HAP-1 (cell line): ENCODE measurements around the gene ARMH3.

ENCODE experiments used
- DNase-seq, 2 experiments: peaks; one replicate each; pipeline ENCODE4 v3.0.0-alpha.2; 2016 to 2020; ENCODE audit warnings: low spot score in 2 of 2
- H3K27me3 ChIP-seq: fragments of 250-450 bp; sonication (Bioruptor Pico); 2 replicates; pipeline ENCODE4 v1.5.1; 2020; ENCODE audit warnings: low read depth, mild to moderate bottlenecking, moderate library complexity
- H3K36me3 ChIP-seq: fragments of 250-450 bp; sonication (Bioruptor Pico); replicated peaks from 2 replicates; pipeline ENCODE4 v1.5.1; 2020; ENCODE audit warnings: mild to moderate bottlenecking
- H3K4me1 ChIP-seq: fragments of 250-450 bp; sonication (Bioruptor Pico); 2 replicates; pipeline ENCODE4 v1.5.1; 2020; ENCODE audit warnings: mild to moderate bottlenecking
- H3K4me3 ChIP-seq: fragments of 250-450 bp; sonication (Bioruptor Pico); 2 replicates; pipeline ENCODE4 v1.5.1; 2020; ENCODE audit warnings: mild to moderate bottlenecking, moderate library complexity
- H3K9me3 ChIP-seq: fragments of 250-450 bp; sonication (Bioruptor Pico); 2 replicates; pipeline ENCODE4 v1.5.1; 2020; ENCODE audit warnings: mild to moderate bottlenecking, moderate library complexity
- in situ Hi-C: fragments of 300-500 bp; cut with MboI; formaldehyde crosslinking; loops from 3 replicates; pipeline ENCODE4 v1.14.3; 2020; ENCODE audit warnings: low sequenced_read_pairs, inconsistent platforms, mixed read lengths

ARMH3 gene

DNA sequence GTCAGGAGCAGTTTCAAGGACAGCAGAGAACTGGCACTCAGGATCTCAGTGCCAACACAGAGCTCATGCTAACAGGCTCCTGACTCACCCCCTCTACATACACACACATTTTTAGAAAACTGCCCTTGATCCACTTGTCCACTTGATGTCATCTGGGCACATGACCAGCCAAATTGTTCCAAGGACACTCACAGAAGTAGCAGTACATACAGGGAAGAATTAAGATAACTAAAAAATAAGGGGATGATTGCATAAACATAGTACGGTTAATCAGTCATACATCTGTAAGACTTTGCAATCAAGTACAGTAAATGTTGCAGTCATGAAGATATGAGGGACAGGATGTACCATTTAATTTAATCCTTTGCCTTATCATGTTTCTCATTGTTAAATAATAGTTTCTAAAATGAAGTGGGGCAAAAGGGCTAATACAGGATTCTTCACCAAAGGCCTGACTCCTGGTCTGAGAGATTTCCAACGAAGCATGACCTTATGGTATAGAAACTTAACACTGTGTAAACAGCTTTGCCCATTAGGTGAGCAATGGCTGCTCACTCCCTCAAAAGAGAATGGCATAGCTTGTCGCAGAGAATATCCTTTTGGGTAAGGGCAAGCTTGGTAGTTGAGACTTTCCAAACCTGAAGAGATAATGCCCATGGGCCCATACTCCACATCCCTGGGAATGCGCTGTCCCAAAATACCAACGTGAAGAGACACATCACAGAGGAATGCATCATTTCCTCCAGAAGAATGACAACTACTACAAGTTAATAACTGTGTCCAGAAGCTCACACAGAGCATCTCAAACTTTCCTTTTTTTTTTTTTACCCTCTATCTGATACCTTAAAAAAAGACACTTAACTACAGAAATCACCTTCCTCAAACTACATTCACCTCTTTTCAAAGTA, 94.1 kb downstream of the ARMH3 start:
- Histone ChIP-seq H3K36me3 (no peaks in the 10 kb centered on the region), H3K4me1 (no peaks in the 10 kb centered on the region), H3K9me3 (no peaks in the 10 kb centered on the region), H3K27me3 (no peaks in the 10 kb centered on the region), H3K4me3 (no peak overlapping the region)
- in situ Hi-C loops, result no loop called here
- DNase-seq, result no peak

DNA sequence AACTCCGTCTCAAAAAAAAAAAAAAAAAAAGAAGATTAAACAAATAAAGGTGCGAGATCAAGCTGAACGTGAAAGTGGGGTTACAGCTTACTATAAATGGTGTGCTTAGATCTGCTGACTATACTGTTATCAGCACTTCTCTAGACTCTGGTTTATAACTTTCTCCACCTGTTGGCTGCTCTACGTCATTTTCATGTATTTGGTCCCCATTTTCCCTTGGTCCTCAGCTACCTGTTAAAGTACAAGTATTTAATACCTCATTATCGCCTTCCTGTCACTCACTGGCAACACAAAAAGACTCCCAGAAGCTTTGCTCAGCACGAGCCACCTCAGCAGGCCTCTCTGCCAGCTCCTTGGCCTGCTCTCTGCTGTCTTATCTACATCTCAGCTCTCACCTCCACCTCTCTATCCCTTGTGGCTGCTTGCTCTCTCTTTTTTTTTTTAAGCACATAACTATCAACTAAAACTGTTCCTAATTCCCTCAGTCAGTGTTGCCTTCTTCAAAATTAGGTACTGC, 95.0 kb downstream of the ARMH3 start:
- no peak for DNase-seq
- Histone ChIP-seq H3K4me3 (no peak overlapping the region), H3K36me3 (peaks cover under 1% of the 10 kb centered on the region; the same call in 1 of the 2 replicates), H3K27me3 (no peaks in the 10 kb centered on the region), H3K9me3 (no peaks in the 10 kb centered on the region), H3K4me1 (no peaks in the 10 kb centered on the region)
- in situ Hi-C loops, result no loop called here

DNA sequence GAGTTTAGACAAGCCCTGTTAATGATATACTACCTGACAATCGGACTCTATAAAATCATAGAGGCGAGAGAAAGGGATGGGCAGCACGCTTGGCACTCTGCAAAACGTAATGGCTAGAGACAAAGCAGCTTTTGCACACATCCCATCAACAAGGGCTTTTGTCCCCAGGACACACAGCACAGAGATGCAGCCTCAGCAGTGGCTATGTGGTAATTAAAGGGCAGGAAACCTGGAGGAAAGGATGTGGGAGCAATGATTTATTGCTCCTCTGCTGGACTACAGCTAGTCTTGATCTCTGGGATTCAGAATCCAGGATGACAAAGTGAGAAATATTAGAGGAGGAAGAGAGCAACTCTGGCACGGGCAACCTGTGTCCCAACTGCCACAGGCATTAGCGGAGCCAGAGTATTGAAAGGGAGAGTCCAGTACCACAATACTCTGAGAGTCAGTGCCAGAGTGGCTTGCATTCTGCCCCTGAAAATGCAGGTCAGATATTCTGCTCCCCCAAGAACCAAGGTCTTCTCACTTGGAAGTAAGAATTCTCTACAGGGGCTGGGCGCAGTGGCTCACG, 96.5 kb downstream of the ARMH3 start:
- Histone ChIP-seq H3K36me3 (peaks cover 6% of the 10 kb centered on the region; the same call in 1 of the 2 replicates), H3K4me3 (no peak overlapping the region), H3K9me3 (no peaks in the 10 kb centered on the region), H3K27me3 (no peaks in the 10 kb centered on the region), H3K4me1 (no peaks in the 10 kb centered on the region)
- in situ Hi-C loops, result no loop called here
- DNase-seq, result no peak

DNA sequence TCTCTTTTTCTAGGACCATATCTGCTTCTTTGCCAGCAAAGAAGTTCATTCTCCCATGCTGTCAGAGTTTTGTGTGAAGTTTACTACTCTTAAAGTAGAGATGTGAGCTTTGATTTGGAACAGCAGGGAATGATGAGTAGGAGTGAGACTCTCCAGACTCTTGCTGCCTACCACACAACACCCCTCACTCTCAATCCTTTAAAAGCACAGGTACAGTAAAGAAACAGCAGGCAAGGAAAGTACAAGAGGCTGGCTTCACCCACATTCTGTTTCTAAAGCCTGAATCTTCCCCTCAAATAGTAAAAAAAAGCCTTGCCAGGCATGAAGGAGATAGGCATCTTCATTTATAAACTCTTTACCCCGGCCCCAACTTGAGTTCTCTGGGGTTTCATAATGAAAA, 97.3 kb downstream of the ARMH3 start:
- Histone ChIP-seq H3K4me1 (no peaks in the 10 kb centered on the region), H3K9me3 (no peaks in the 10 kb centered on the region), H3K27me3 (no peaks in the 10 kb centered on the region), H3K36me3 (peaks cover 6% of the 10 kb centered on the region; the same call in 1 of the 2 replicates), H3K4me3 (no peak overlapping the region)
- in situ Hi-C loops, result no loop called here
- DNase-seq, result no peak

DNA sequence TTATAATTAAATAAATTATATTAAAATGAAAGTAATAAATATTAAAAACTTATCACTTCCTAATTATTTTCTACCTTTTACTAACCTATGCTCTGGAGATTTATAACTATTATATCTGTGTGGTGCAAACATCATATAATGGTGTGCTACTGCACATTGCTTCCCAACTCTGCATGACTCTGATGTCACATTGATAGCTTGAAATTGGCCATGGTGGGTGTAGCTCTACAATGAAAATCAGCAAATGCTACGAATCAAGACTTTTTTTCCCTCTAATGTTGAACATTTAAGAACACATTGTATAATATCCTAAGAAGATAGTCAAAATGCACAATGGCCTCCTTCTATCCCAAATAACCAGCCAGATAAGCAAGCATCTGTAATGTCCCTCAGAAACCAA, 99.1 kb downstream of the ARMH3 start:
- no peak overlapping the region for H3K4me3 ChIP-seq
- in situ Hi-C loops, result no loop called here
- no peak for DNase-seq
- H3K36me3 ChIP-seq, result peaks cover 6% of the 10 kb centered on the region; the same call in 1 of the 2 replicates
- H3K4me1 ChIP-seq, result no peaks in the 10 kb centered on the region
- H3K27me3 ChIP-seq, result no peaks in the 10 kb centered on the region
- no peaks in the 10 kb centered on the region for H3K9me3 ChIP-seq

DNA sequence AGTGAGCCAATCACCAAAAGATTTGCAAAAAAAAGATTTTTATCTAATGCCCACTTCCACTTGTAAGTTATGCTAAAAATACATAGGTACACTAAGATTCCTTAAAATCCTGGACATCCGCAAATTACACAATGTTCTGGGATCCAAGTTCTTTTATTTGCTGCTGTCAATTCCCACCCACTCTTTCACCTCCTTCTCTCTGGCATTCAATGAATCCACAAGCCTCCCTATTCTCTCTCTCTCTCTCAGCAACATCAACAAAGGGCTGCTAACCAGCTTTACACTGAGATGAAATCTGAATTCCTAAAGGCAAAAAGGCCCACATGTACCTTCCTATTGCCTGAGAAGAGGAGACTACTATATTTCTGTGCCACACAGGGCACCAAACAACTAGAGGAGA, 99.9 kb downstream of the ARMH3 start:
- DNase-seq, result no peak
- Histone ChIP-seq H3K36me3 (peaks cover 6% of the 10 kb centered on the region; the same call in 1 of the 2 replicates), H3K9me3 (no peaks in the 10 kb centered on the region), H3K27me3 (no peaks in the 10 kb centered on the region), H3K4me1 (no peaks in the 10 kb centered on the region), H3K4me3 (no peak overlapping the region)
- in situ Hi-C loops, result no loop called here

DNA sequence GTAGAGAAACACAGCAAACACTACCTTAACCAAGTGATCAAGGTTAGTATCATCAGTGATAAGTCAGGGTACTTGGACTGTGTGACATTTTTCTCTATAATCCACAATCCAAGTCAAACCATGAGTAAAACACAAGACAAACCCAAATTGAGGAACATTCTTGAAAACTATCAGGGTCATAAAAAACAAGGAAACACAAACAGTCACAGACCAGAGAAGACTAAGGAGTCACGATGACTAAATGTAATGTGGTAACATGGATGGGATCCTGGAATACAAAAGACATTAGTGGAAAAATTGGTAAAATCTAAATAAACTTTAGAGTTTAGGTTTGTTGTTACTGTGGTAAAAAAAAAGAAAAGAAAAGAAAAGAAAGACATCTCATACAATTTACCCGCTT, 103.8 kb downstream of the ARMH3 start:
- H3K4me3 ChIP-seq, result no peak overlapping the region
- in situ Hi-C loops, result no loop called here
- no peaks in the 10 kb centered on the region for H3K4me1 ChIP-seq
- H3K27me3 ChIP-seq, result no peaks in the 10 kb centered on the region
- H3K36me3 ChIP-seq, result peaks cover 6% of the 10 kb centered on the region; the same call in 1 of the 2 replicates
- no peak for DNase-seq
- H3K9me3 ChIP-seq, result no peaks in the 10 kb centered on the region

DNA sequence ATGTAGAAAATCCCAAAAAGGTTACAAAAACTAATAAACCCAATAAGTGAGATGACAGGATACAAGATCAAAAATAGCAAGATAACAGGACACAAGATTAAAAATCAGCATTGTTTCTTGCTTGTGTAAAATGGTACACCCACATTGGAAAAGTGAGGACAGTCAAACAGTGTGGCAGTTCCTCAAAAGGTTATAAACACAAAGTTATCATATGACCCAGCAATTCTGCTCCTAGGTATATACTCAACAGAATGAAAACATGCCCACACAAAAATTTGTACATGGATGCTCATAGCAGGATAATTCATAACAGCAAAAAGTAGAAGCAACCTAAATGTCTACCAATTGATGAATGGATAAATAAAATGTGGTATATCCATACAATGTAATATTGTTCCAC, 105.8 kb downstream of the ARMH3 start:
- no peak for DNase-seq
- in situ Hi-C loops, result no loop called here
- no peak overlapping the region for H3K4me3 ChIP-seq
- H3K36me3 ChIP-seq, result no peaks in the 10 kb centered on the region
- no peaks in the 10 kb centered on the region for H3K27me3 ChIP-seq
- no peaks in the 10 kb centered on the region for H3K9me3 ChIP-seq
- H3K4me1 ChIP-seq, result no peaks in the 10 kb centered on the region

GRCh38 chr10:101941871-101942270, 114.1 kb downstream of the ARMH3 start:
- in situ Hi-C loops, result no loop called here
- Histone ChIP-seq H3K4me3 (no peak overlapping the region), H3K36me3 (no peaks in the 10 kb centered on the region), H3K9me3 (no peaks in the 10 kb centered on the region), H3K4me1 (no peaks in the 10 kb centered on the region), H3K27me3 (no peaks in the 10 kb centered on the region)
- DNase-seq, result no peak

- in situ Hi-C loops, result no loop called here
- no peak for DNase-seq
- Histone ChIP-seq H3K9me3 (no peaks in the 10 kb centered on the region), H3K36me3 (no peaks in the 10 kb centered on the region), H3K4me1 (no peaks in the 10 kb centered on the region), H3K27me3 (no peaks in the 10 kb centered on the region), H3K4me3 (no peak overlapping the region)
Measured at GRCh38 chr10:101940916-101941315, 115.1 kb downstream of the ARMH3 start.

- Histone ChIP-seq H3K4me3 (no peak overlapping the region), H3K27me3 (no peaks in the 10 kb centered on the region), H3K36me3 (no peaks in the 10 kb centered on the region), H3K9me3 (no peaks in the 10 kb centered on the region), H3K4me1 (no peaks in the 10 kb centered on the region)
- in situ Hi-C loops, result no loop called here
- DNase-seq, result no peak
Measured at GRCh38 chr10:101939729-101940128, 116.2 kb downstream of the ARMH3 start.

GRCh38 chr10:101939008-101939648, 116.8 kb downstream of the ARMH3 start:
- in situ Hi-C loops, result no loop called here
- no peak for DNase-seq
- no peaks in the 10 kb centered on the region for H3K4me1 ChIP-seq
- no peak overlapping the region for H3K4me3 ChIP-seq
- no peaks in the 10 kb centered on the region for H3K36me3 ChIP-seq
- no peaks in the 10 kb centered on the region for H3K9me3 ChIP-seq
- H3K27me3 ChIP-seq, result no peaks in the 10 kb centered on the region

DNA sequence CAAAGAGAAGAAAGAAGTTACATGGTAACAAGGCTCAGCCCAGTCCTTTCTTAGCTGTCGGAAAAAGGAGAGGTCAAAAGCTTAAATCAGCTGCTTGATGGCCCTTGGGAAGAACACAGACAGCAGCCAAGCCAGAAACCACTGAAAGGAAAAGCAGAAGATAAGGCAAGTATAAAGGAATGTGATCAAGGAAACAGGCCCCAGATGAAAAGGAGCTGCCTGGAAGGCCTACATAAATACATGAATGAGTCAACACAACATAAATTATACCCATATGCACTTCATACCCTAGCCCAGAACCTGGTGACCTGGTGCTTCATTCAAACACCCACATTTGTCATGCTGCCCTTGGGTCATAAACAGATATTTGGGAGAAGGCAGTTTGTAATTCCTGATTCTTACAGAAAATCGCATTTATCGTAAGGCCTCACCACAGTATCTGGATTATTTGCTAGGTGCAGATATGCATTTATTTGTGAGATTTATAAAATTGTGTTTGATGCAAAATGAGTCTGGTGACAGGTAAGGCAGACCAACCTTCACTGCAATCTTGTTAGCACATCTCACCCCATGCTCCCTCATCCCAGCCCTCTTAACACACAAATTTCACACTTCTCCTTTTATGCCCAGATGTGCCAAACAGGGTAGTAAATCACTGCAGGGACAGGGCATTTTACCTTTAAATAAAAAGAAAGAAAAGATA, 117.5 kb downstream of the ARMH3 start:
- H3K4me1 ChIP-seq, result no peaks in the 10 kb centered on the region
- in situ Hi-C loops, result no loop called here
- no peaks in the 10 kb centered on the region for H3K9me3 ChIP-seq
- H3K4me3 ChIP-seq, result no peak overlapping the region
- H3K36me3 ChIP-seq, result no peaks in the 10 kb centered on the region
- no peak for DNase-seq
- no peaks in the 10 kb centered on the region for H3K27me3 ChIP-seq
